Activated CD4-positive, CD25-positive, alpha-beta regulatory T cell treated with anti-CD3 and anti-CD28 coated beads, Interleukin-2, amount 50 U/mL, for 72 hours (primary cell): ENCODE data around the gene CHST4.
"Not testable (repeated sequence)": the region's sequence is repeated elsewhere in the genome, so short reads cannot be mapped to it uniquely, and the experiment has no call there.

Source experiments
- DNase-seq: peaks from one replicate; pipeline ENCODE4 v3.0.0; 2021

The CHST4 gene

GRCh38 chr16:71570144-71570543 lies 43.9 kb downstream of the CHST4 start:
- DNase-seq, result no peak

- no peak for DNase-seq
Measured at GRCh38 chr16:71572497-71573116, 46.4 kb downstream of the CHST4 start.

GRCh38 chr16:71573387-71574094 lies 47.3 kb downstream of the CHST4 start:
- DNase-seq, result no peak

- no peak for DNase-seq
Measured at GRCh38 chr16:71574702-71575101, 48.5 kb downstream of the CHST4 start.

GRCh38 chr16:71576971-71577370 lies 50.7 kb downstream of the CHST4 start, which contains the start of gene TAT:
Gene TAT (minus strand): TSS chr16:71577092. CDS start chr16:71576415, 677 bp downstream.
- DNase-seq, result no peak

- not testable (repeated sequence) for DNase-seq
Measured at GRCh38 chr16:71582553-71582848, 56.3 kb downstream of the CHST4 start.

GRCh38 chr16:71584543-71585317 lies 58.5 kb downstream of the CHST4 start:
- no peak for DNase-seq

GRCh38 chr16:71585318-71585703 lies 59.1 kb downstream of the CHST4 start:
- DNase-seq, result no peak
